Natural killer cell treated with Interleukin-12 subunit alpha and Interleukin-12 subunit beta and Interleukin-15 and Interleukin-18, amount 100 ng/mL, for 72 hours (primary cell): ENCODE measurements around the gene SPNS3. TPM values are rescaled to one million over a fixed set of nuclear protein-coding genes. Genes with fewer than 3 reads are reported as not detected.

Experiments used
- ATAC-seq, 2 donors: fragments of 150-1000 bp; cut with Tn5 transposase in 1 of 2; sonication (Bioruptor Pico), chemical (Tn5 transposase) in 1 of 2; 2 replicates each; pipeline ENCODE4 v1.10.0; 2021
- DNase-seq: peaks from one replicate; pipeline ENCODE4 v3.0.0; 2022; ENCODE audit warnings: low spot score
- H3K27ac Mint-ChIP-seq, 2 donors: 1 replicate in 1 of 2; 2 replicates in 1 of 2; pipeline ENCODE4 v1.8.0; 2022; ENCODE audit warnings: mixed read lengths in 2 of 2, mild to moderate bottlenecking in 1 of 2, moderate library complexity in 1 of 2
- H3K27me3 Mint-ChIP-seq, 2 donors: 1 replicate in 1 of 2; 2 replicates in 1 of 2; pipeline ENCODE4 v1.8.0; 2022; ENCODE audit warnings: mixed read lengths in 2 of 2
- H3K36me3 Mint-ChIP-seq: one replicate; pipeline ENCODE4 v1.8.0; 2022; ENCODE audit warnings: mixed read lengths
- H3K4me1 Mint-ChIP-seq, 2 donors: 1 replicate in 1 of 2; 2 replicates in 1 of 2; pipeline ENCODE4 v1.8.0; 2022; ENCODE audit warnings: low read depth in 2 of 2, mixed read lengths in 2 of 2, mild to moderate bottlenecking in 1 of 2
- H3K4me3 Mint-ChIP-seq: one replicate; pipeline ENCODE4 v1.8.0; 2022; ENCODE audit warnings: mixed read lengths
- H3K9me3 Mint-ChIP-seq: 2 replicates; pipeline ENCODE4 v1.8.0; 2022; ENCODE audit warnings: mixed read lengths
- total RNA-seq, 2 donors: library from RNA; stranded (reverse); gene quantifications; one replicate each; pipeline ENCODE4 v1.2.3, GENCODE V29; 2022

SPNS3 gene
- total RNA-seq: 1 to 10 TPM; 1.1 to 1.9 TPM

- H3K4me1 Mint-ChIP-seq: peaks cover 8 to 18% of the 10 kb centered on the region in 2 donors
- H3K9me3 Mint-ChIP-seq: no peaks in the 10 kb centered on the region
- DNase-seq: no peak
- peak within 1 kb of the TSS; percentile 42 to 65 for H3K27ac Mint-ChIP-seq
- peak; percentile 81 to 84 for ATAC-seq
- peaks cover 34 to 37% of the 10 kb centered on the region in 2 donors for H3K27me3 Mint-ChIP-seq
- no peaks in the 10 kb centered on the region for H3K36me3 Mint-ChIP-seq
- peak within 1 kb of the TSS; percentile 55 for H3K4me3 Mint-ChIP-seq
Observed at GRCh38 chr17:4433515-4434031, at the start of gene SPNS3. Gene SPNS3 (plus strand): TSS chr17:4433940. CDS start chr17:4433968, 28 bp downstream.

GRCh38 chr17:4386406-4386805, 47.3 kb upstream of the SPNS3 start:
- no peaks in the 10 kb centered on the region for H3K27me3 Mint-ChIP-seq
- H3K36me3 Mint-ChIP-seq: no peaks in the 10 kb centered on the region
- no peak overlapping the region for H3K27ac Mint-ChIP-seq
- no peak overlapping the region for H3K4me3 Mint-ChIP-seq
- no peak for ATAC-seq
- H3K9me3 Mint-ChIP-seq: no peaks in the 10 kb centered on the region
- no peak for DNase-seq
- no peaks in the 10 kb centered on the region for H3K4me1 Mint-ChIP-seq

GRCh38 chr17:4387137-4387536, 46.6 kb upstream of the SPNS3 start:
- Mint-ChIP-seq H3K36me3 (no peaks in the 10 kb centered on the region), H3K4me3 (no peak overlapping the region), H3K27ac (no peak overlapping the region), H3K9me3 (no peaks in the 10 kb centered on the region), H3K4me1 (no peaks in the 10 kb centered on the region), H3K27me3 (no peaks in the 10 kb centered on the region)
- DNase-seq: no peak
- no peak for ATAC-seq

GRCh38 chr17:4389079-4389478, 44.7 kb upstream of the SPNS3 start:
- ATAC-seq (no peak), DNase-seq (peak; percentile 22)
- Mint-ChIP-seq H3K36me3 (no peaks in the 10 kb centered on the region), H3K27me3 (no peaks in the 10 kb centered on the region), H3K4me3 (no peak overlapping the region), H3K4me1 (peaks cover 0 to 5% of the 10 kb centered on the region in 2 donors), H3K9me3 (no peaks in the 10 kb centered on the region), H3K27ac (no peak overlapping the region)

- peaks cover 10 to 17% of the 10 kb centered on the region in 2 donors for H3K4me1 Mint-ChIP-seq
- DNase-seq: peak; percentile 45
- no peak overlapping the region for H3K4me3 Mint-ChIP-seq
- H3K36me3 Mint-ChIP-seq: no peaks in the 10 kb centered on the region
- no peak for ATAC-seq
- no peaks in the 10 kb centered on the region for H3K9me3 Mint-ChIP-seq
- H3K27ac Mint-ChIP-seq: no peak overlapping the region
- H3K27me3 Mint-ChIP-seq: no peaks in the 10 kb centered on the region
Observed at GRCh38 chr17:4393806-4394205, 39.9 kb upstream of the SPNS3 start.

- Mint-ChIP-seq H3K36me3 (no peaks in the 10 kb centered on the region), H3K27ac (no peak overlapping the region), H3K27me3 (no peaks in the 10 kb centered on the region), H3K4me3 (no peak overlapping the region), H3K9me3 (no peaks in the 10 kb centered on the region), H3K4me1 (peaks cover 10 to 17% of the 10 kb centered on the region in 2 donors)
- ATAC-seq (no peak), DNase-seq (peak; percentile 44)
Observed at GRCh38 chr17:4394208-4395110, 39.3 kb upstream of the SPNS3 start.

GRCh38 chr17:4395111-4395478, 38.6 kb upstream of the SPNS3 start:
- Mint-ChIP-seq H3K27ac (no peak overlapping the region), H3K4me3 (no peak overlapping the region), H3K4me1 (peaks cover 10 to 17% of the 10 kb centered on the region in 2 donors), H3K36me3 (no peaks in the 10 kb centered on the region), H3K9me3 (no peaks in the 10 kb centered on the region), H3K27me3 (no peaks in the 10 kb centered on the region)
- ATAC-seq: no peak
- no peak for DNase-seq

- ATAC-seq: no peak
- no peak overlapping the region for H3K4me3 Mint-ChIP-seq
- DNase-seq: no peak
- H3K9me3 Mint-ChIP-seq: no peaks in the 10 kb centered on the region
- peaks cover 14 to 17% of the 10 kb centered on the region in 2 donors for H3K4me1 Mint-ChIP-seq
- no peaks in the 10 kb centered on the region for H3K36me3 Mint-ChIP-seq
- H3K27me3 Mint-ChIP-seq: peaks cover 0 to 2% of the 10 kb centered on the region in 2 donors
- H3K27ac Mint-ChIP-seq: no peak overlapping the region
Observed at GRCh38 chr17:4397840-4398239, 35.9 kb upstream of the SPNS3 start.

GRCh38 chr17:4405038-4405669, 28.6 kb upstream of the SPNS3 start:
- no peaks in the 10 kb centered on the region for H3K36me3 Mint-ChIP-seq
- peaks cover 0 to 2% of the 10 kb centered on the region in 2 donors for H3K27me3 Mint-ChIP-seq
- ATAC-seq (peak in 1 of 2 donors; percentile 45), DNase-seq (no peak)
- no peak overlapping the region for H3K27ac Mint-ChIP-seq
- no peaks in the 10 kb centered on the region for H3K9me3 Mint-ChIP-seq
- H3K4me3 Mint-ChIP-seq: no peak overlapping the region
- peaks cover 0 to 7% of the 10 kb centered on the region in 2 donors for H3K4me1 Mint-ChIP-seq

GRCh38 chr17:4405699-4406098, 28.0 kb upstream of the SPNS3 start:
- Mint-ChIP-seq H3K9me3 (no peaks in the 10 kb centered on the region), H3K4me1 (peaks cover 0 to 7% of the 10 kb centered on the region in 2 donors), H3K27me3 (peaks cover 0 to 2% of the 10 kb centered on the region in 2 donors), H3K36me3 (no peaks in the 10 kb centered on the region), H3K27ac (no peak overlapping the region), H3K4me3 (no peak overlapping the region)
- ATAC-seq (peak in 1 of 2 donors; percentile 43), DNase-seq (no peak)

- DNase-seq (no peak), ATAC-seq (no peak)
- H3K27me3 Mint-ChIP-seq: peaks cover 0 to 2% of the 10 kb centered on the region in 2 donors
- peaks cover 0 to 7% of the 10 kb centered on the region in 2 donors for H3K4me1 Mint-ChIP-seq
- H3K9me3 Mint-ChIP-seq: no peaks in the 10 kb centered on the region
- H3K27ac Mint-ChIP-seq: no peak overlapping the region
- H3K4me3 Mint-ChIP-seq: no peak overlapping the region
- H3K36me3 Mint-ChIP-seq: no peaks in the 10 kb centered on the region
Observed at GRCh38 chr17:4406386-4406785, 27.4 kb upstream of the SPNS3 start.

- Mint-ChIP-seq H3K27me3 (no peaks in the 10 kb centered on the region), H3K9me3 (no peaks in the 10 kb centered on the region), H3K4me3 (no peak overlapping the region), H3K4me1 (peaks cover 0 to 3% of the 10 kb centered on the region in 2 donors), H3K36me3 (no peaks in the 10 kb centered on the region), H3K27ac (no peak overlapping the region)
- ATAC-seq (no peak), DNase-seq (no peak)
Observed at GRCh38 chr17:4407216-4407615, 26.5 kb upstream of the SPNS3 start.

GRCh38 chr17:4407851-4408250, 25.9 kb upstream of the SPNS3 start:
- DNase-seq: no peak
- Mint-ChIP-seq H3K36me3 (no peaks in the 10 kb centered on the region), H3K4me3 (no peak overlapping the region), H3K27me3 (no peaks in the 10 kb centered on the region), H3K27ac (no peak overlapping the region), H3K9me3 (no peaks in the 10 kb centered on the region), H3K4me1 (peaks cover 1 to 5% of the 10 kb centered on the region in 2 donors)
- no peak for ATAC-seq

- no peak for ATAC-seq
- Mint-ChIP-seq H3K36me3 (no peaks in the 10 kb centered on the region), H3K27me3 (peaks cover 0 to 1% of the 10 kb centered on the region in 2 donors), H3K4me1 (peaks cover 4 to 9% of the 10 kb centered on the region in 2 donors), H3K9me3 (no peaks in the 10 kb centered on the region), H3K27ac (no peak overlapping the region), H3K4me3 (no peak overlapping the region)
- no peak for DNase-seq
Observed at GRCh38 chr17:4409659-4410058, 24.1 kb upstream of the SPNS3 start.
